Parathyroid adenoma (tissue), 2 donors: Measurements from ENCODE around the gene DRAP1.

Source experiments
- H2AFZ ChIP-seq: fragments of 300-600 bp; sonication (generic); one replicate; pipeline ENCODE4 v1.7.0; 2017; ENCODE audit warnings: antibody characterized with exemption, mild to moderate bottlenecking
- H3K27ac ChIP-seq: fragments of 300-600 bp; sonication (generic); one replicate; pipeline ENCODE4 v1.7.0; 2017
- H3K27me3 ChIP-seq: fragments of 300-600 bp; sonication (generic); one replicate; pipeline ENCODE4 v1.7.0; 2017; ENCODE audit warnings: low read length; ENCODE audit not compliant: control insufficient read depth, insufficient read depth
- H3K36me3 ChIP-seq: fragments of 300-600 bp; sonication (generic); one replicate; pipeline ENCODE4 v1.7.0; 2017; ENCODE audit warnings: low read length; ENCODE audit not compliant: control insufficient read depth, insufficient read depth
- H3K4me1 ChIP-seq: fragments of 300-600 bp; sonication (generic); one replicate; pipeline ENCODE4 v1.7.0; 2017; ENCODE audit warnings: control low read depth
- H3K4me2 ChIP-seq: fragments of 300-600 bp; sonication (generic); one replicate; pipeline ENCODE4 v1.7.0; 2017; ENCODE audit warnings: low read length
- H3K4me3 ChIP-seq: fragments of 300-600 bp; sonication (generic); one replicate; pipeline ENCODE4 v1.7.0; 2017; ENCODE audit warnings: low read depth, low read length
- H3K79me2 ChIP-seq: fragments of 300-600 bp; sonication (generic); one replicate; pipeline ENCODE4 v1.7.0; 2017; ENCODE audit warnings: control low read depth
- H3K9ac ChIP-seq: fragments of 300-600 bp; sonication (generic); one replicate; pipeline ENCODE4 v1.7.0; 2017; ENCODE audit warnings: mild to moderate bottlenecking
- H3K9me3 ChIP-seq: fragments of 300-600 bp; sonication (generic); one replicate; pipeline ENCODE4 v1.7.0; 2017; ENCODE audit warnings: low read length; ENCODE audit not compliant: control insufficient read depth
- CTCF ChIP-seq: fragments of 300-600 bp; sonication (generic); IDR thresholded peaks from one replicate; pipeline ENCODE4 v1.7.0; 2017; ENCODE audit warnings: antibody characterized with exemption, mild to moderate bottlenecking
- donor health status: primary hyperparathyroidism.

The DRAP1 gene

GRCh38 chr11:65919141-65919572 is at the start of gene DRAP1:
Gene DRAP1 (plus strand): TSS chr11:65919426. CDS start chr11:65919502, 76 bp downstream.
- peak within 1 kb of the TSS; percentile 86 for H3K4me3 ChIP-seq
- no peaks in the 10 kb centered on the region for H3K9me3 ChIP-seq
- H3K4me2 ChIP-seq: peak within 1 kb of the TSS; percentile 96
- no peaks in the 10 kb centered on the region for H3K36me3 ChIP-seq
- no peaks in the 10 kb centered on the region for H3K4me1 ChIP-seq
- H3K27me3 ChIP-seq: no peaks in the 10 kb centered on the region
- peak within 1 kb of the TSS; percentile 84 for H3K9ac ChIP-seq
- peak within 1 kb of the TSS; percentile 74 for H3K27ac ChIP-seq
- peaks cover 2% of the 10 kb centered on the region for H3K79me2 ChIP-seq
- H2AFZ ChIP-seq: peak within 1 kb of the TSS; percentile 85
- no peak for TF ChIP-seq CTCF

- Histone ChIP-seq H3K27me3 (no peaks in the 10 kb centered on the region), H3K36me3 (no peaks in the 10 kb centered on the region)
Observed at GRCh38 chr11:65869643-65870306, 49.5 kb upstream of the DRAP1 start.

GRCh38 chr11:65870307-65870658 is 48.9 kb upstream of the DRAP1 start:
- Histone ChIP-seq H3K9me3 (no peaks in the 10 kb centered on the region), H3K27ac (no peak overlapping the region), H2AFZ (no peak overlapping the region), H3K9ac (no peak overlapping the region), H3K4me3 (no peak overlapping the region), H3K27me3 (no peaks in the 10 kb centered on the region), H3K4me2 (no peak overlapping the region), H3K79me2 (no peaks in the 10 kb centered on the region), H3K4me1 (no peaks in the 10 kb centered on the region), H3K36me3 (no peaks in the 10 kb centered on the region)
- TF ChIP-seq CTCF: no peak

More at GRCh38 chr11:65869643-65870306, 49.5 kb upstream of the DRAP1 start:
- H3K79me2 ChIP-seq: no peaks in the 10 kb centered on the region
- TF ChIP-seq CTCF: no peak
- H3K9me3 ChIP-seq: no peaks in the 10 kb centered on the region
- H3K9ac ChIP-seq: no peak overlapping the region
- H3K27ac ChIP-seq: no peak overlapping the region
- H3K4me2 ChIP-seq: no peak overlapping the region
- no peak overlapping the region for H3K4me3 ChIP-seq
- no peak overlapping the region for H2AFZ ChIP-seq
- no peaks in the 10 kb centered on the region for H3K4me1 ChIP-seq

GRCh38 chr11:65870706-65871681 is 48.2 kb upstream of the DRAP1 start:
- Histone ChIP-seq H3K9ac (no peak overlapping the region), H3K9me3 (no peaks in the 10 kb centered on the region), H3K36me3 (no peaks in the 10 kb centered on the region), H3K4me1 (no peaks in the 10 kb centered on the region), H3K4me3 (no peak overlapping the region), H3K79me2 (no peaks in the 10 kb centered on the region), H3K27ac (peak overlapping the region; percentile 67), H2AFZ (no peak overlapping the region), H3K27me3 (no peaks in the 10 kb centered on the region), H3K4me2 (no peak overlapping the region)
- TF ChIP-seq CTCF: no peak
